GM19240 (cell line): ENCODE measurements around the gene CCT6B.
"Not testable (repeated sequence)": the region's sequence is repeated elsewhere in the genome, so short reads cannot be mapped to it uniquely, and the experiment has no call there.

ENCODE experiments used
- DNase-seq: peaks from one replicate; pipeline ENCODE4 v3.0.0; 2011; ENCODE audit warnings: low spot score; ENCODE audit not compliant: insufficient read length

The CCT6B gene

DNA sequence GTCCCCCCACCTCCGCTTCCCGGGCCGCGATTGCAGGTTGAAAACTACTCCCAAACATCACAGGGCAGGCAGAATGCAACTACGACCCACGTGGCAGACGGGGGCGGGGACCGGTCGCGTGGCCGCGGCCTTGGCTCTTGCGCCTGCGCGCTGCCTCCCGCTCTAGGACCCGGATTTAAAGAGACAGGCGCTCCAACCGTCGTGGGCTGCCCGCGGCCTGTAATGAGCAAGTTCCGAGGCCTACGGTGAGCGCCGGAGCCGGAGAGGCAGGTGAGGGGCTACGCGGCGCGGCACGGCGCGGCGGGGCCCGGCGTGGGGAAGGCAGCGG, 19.1 kb upstream of the CCT6B start, which contains the start of gene LIG3:
TSS of gene LIG3 (plus strand) at position 160 of the 328 bp plus-strand sequence. CDS start 2,494 bp downstream, outside the sequence.
- peak; percentile 83 for DNase-seq

GRCh38 chr17:34979650-34980352, 18.5 kb upstream of the CCT6B start:
- DNase-seq = no peak

GRCh38 chr17:34979153-34979552, 17.9 kb upstream of the CCT6B start:
- no peak for DNase-seq

- DNase-seq = no peak
Measured at GRCh38 chr17:34974794-34975785, 13.8 kb upstream of the CCT6B start.

GRCh38 chr17:34974179-34974578, 12.9 kb upstream of the CCT6B start:
- no peak for DNase-seq

DNA sequence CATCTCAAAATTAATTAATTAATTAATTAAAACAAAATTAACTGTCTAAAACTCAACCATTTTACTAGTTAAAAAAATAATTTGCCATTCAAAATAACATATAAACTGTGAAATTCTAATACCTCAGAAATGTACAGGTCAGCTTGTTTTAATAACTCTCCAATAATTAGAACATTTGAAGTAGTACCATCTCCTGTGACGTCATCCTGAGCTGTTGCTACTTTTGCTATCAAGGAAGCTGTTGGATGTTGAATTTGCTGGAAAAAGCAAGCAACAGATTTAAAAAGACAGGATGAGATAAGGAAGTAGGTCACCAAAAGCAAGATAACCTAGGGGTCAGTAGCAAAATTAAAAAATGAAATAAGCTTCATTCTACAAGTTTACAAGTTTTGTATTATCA, 2.8 kb downstream of the CCT6B start:
- no peak for DNase-seq

- DNase-seq = not testable (repeated sequence)
Measured at GRCh38 chr17:34950780-34951179, 10.5 kb downstream of the CCT6B start.

DNA sequence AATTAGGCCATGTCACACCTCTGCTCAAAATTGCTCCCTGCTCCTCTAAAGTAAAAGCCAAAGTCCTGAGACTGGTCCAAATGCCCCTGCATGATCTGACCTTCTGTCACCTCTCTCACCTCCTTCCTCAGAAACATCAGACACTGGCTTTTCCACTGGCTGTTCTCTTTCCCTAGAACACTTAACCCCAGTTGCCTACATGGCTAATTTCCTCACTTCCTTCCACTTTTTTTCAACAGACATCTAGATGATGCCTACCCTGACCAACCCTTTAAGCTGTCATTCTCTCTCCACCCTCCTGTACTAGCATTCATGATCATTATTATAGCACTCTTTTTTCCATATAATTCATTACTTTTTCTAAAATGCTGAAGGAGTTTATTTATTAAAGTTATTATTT, 31.0 kb downstream of the CCT6B start:
- no peak for DNase-seq

- DNase-seq = no peak
Measured at GRCh38 chr17:34926661-34927060, 34.6 kb downstream of the CCT6B start.

- no peak for DNase-seq
Measured at GRCh38 chr17:34920676-34921075, 40.6 kb downstream of the CCT6B start.

DNA sequence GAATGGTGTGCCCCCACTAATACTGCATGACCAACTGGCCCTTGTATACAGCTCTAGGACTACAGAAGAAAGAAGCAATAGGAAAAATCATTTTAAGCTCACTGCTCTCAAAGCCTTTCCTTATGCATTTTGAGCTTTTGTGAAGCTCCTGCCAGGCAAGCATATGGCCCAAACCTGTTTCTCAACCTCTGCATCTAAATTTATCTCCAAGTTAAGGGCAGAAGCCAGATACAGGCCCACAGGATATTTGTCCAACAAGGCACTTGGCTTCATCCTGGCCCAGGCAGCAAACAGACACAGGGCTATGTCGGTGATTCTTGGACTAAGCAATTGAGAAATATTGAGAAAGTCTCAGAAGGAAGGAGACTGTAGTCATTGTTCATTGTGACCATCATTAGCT, 43.9 kb downstream of the CCT6B start:
- no peak for DNase-seq

- no peak for DNase-seq
Measured at GRCh38 chr17:34916120-34916519, 45.1 kb downstream of the CCT6B start.

DNA sequence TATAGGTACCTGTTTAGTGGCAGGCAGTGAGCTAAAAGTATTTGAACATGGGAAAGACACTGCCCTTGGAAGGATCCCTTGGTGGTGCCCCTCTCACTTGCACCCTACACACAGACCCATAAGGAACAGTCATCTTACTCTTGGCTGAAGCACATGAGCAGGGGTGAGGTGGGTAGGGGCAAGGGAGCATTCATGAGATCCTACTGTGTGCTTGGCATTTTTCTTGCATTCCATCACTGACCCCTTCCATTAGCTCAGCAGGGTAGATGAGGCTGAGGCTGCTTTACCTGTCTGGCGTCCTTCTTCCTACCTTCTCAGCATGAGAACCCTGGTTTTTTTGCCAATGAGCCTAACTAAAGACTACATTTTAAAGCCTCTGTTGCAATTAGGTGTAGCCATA, 48.3 kb downstream of the CCT6B start:
- no peak for DNase-seq

DNA sequence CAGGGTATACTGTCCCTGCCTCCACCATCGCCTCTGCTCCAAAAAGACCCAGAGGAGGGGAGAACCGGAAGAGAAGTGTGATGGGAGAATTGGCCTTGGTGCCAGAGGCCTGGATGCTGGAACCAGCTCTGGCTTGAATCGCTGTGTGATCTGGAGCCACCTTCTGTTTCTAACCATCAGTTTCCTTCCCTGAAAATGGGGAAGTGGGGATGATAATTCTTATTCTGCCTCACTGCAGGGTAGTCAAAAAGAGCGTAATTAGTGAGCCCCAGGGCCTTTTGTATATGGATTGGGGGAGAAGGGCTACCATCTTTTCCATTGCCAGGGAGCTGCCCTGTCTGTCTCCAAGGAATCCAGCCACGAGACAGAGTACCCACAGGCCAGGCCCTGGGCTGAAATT, 52.2 kb downstream of the CCT6B start:
- no peak for DNase-seq

DNA sequence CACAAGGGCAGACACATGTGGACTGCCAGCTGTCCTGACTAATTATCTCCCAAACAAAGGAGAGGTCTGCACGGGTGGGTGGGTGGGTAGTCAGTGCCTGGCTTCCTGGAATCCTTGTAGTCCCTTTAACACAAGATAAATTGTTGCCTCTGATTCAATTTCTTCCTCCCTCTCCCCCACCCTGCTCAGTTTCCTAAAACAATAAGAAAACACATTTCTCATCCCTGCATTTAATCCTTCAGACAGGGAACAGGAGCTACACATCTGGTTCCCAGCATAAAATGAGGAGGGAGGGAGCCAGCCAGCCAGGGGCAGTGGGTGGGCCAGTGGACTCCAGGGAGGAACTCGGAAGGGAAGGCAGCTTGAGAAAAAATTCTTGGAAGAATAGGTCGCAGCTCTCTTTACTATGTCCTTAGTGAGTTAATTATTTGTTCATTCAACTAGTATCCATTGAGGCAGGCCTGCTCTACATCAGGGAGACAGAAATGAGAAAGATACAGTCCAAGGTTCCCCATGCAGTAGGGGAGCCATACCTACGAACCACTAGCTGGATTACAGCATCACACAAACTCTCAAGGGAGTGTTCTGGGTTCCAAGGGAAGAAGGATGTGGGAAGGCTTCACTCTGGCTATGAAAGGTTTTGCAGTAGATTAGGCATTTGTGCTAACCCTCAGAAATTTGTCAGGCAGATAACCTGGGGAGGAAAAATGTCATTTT, 58.3 kb downstream of the CCT6B start:
- no peak for DNase-seq

- DNase-seq = no peak
Measured at GRCh38 chr17:34899643-34900291, 61.5 kb downstream of the CCT6B start.

DNA sequence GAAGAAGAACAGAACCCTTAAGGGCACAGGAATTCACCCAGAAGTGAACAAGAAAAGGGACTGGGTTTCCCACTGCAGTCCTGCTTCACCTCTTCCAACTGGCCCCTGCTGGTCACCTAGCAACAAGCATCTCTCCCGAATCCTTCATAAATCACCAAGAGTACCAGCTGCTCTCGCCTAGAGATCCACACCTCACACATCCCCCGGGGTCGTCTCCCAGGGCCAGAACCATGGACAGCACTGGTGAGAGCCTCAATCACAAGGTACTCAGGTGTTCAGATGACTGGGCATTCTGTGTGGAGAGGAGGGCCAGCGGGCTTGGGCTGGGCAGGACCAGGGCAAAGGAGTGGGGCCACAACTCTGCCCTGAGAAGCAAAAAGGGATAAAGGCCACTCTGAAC, 65.9 kb downstream of the CCT6B start:
- DNase-seq = no peak

DNA sequence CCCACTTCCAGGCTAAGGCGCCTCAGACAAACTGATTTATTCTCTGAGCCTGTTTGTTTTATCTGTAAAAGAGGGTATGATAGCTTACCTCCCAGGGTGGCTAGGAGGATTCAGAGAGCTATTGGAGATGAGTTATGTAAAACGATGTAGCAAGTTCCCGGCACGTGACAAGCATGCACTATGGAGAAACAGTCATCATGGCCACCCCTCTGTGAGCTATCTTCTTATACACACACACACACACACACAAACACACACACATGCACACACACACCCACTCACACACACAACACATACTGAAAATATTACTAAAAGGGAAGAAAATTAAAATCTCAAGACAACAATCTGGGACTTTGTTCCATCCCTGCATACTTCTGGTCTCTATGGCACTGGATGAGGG, 66.3 kb downstream of the CCT6B start:
- DNase-seq = no peak

DNA sequence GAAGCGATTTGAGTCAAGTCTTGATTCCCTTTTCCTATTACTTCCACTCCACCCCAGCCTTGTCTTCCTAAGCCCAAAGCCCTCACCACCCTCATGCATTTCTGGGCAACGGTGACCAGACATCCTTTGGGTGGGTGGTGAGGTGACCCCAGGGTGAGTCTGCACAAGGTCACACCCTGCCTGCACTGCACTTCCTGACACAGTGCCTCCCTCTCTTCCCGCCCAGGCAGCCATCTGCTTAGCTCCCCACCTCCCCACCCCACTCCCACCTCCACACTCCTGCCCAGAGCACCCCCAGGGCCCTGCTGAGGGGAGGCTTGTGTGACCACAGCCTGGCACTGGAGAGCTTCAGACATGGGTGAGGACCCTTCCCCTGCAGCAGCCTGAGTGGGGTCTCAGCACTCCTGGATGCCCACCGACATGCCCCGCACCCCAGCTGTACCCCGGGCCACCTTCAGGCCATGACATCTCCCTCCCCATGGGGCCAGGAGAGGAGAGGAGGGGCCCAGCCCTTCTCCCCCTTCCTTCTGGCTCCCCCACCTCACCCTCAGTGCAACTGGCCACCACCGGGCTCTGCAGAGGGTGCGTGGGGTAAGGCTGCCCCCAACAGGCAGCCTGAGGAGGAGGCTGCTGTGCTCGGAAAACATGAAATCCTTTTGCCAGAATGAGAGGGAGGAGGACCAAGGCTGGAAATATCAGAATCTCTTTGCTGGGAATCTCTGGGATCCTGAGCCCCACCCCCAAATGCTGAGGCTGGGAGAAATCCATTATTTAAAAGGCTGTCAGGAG, 68.6 kb downstream of the CCT6B start:
- DNase-seq = no peak

- DNase-seq = no peak
Measured at GRCh38 chr17:34886831-34887230, 74.4 kb downstream of the CCT6B start.

- no peak for DNase-seq
Measured at GRCh38 chr17:34885076-34885475, 76.2 kb downstream of the CCT6B start.
